Stimulated activated CD8-positive, alpha-beta memory T cell treated with anti-CD3 and anti-CD28 coated beads, Interleukin-12 subunit alpha, Interleukin-12 subunit beta, amount 100 ng/mL, for 1 hour (primary cell): ENCODE measurements around the gene RANBP3.

Source experiments
- DNase-seq: peaks from one replicate; pipeline ENCODE4 v3.0.0-alpha.2; 2020; ENCODE audit warnings: low read depth

Gene RANBP3

GRCh38 chr19:5925830-5926427, 52.0 kb downstream of the RANBP3 start:
- no peak for DNase-seq

GRCh38 chr19:5923356-5923755, 54.6 kb downstream of the RANBP3 start:
- DNase-seq, result no peak

DNA sequence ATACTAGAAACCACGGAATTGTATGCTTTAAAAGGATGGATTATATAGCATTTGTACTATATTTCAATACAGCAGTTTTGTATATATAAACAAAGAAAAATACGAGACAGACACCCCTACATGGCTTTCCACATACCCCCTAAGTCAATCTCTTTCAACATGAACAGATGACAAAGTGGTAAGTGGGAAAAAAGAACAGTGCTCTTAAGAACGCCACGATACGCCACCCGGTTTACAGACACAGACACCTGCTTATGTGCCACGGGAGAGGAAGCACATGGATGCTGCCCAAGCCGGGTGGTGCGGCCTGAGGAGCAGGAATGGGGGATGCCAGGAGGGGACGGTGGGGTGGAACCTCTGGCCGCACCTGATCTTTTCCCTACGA, 55.8 kb downstream of the RANBP3 start:
- no peak for DNase-seq

- no peak for DNase-seq
Observed at GRCh38 chr19:5921516-5922160, 56.3 kb downstream of the RANBP3 start.

- no peak for DNase-seq
Observed at GRCh38 chr19:5918463-5919079, 59.4 kb downstream of the RANBP3 start.

- no peak for DNase-seq
Observed at GRCh38 chr19:5917431-5918107, 60.4 kb downstream of the RANBP3 start.

- DNase-seq, result no peak
Observed at GRCh38 chr19:5916181-5916708, 61.7 kb downstream of the RANBP3 start.

GRCh38 chr19:5915782-5916165, 62.2 kb downstream of the RANBP3 start:
- no peak for DNase-seq

DNA sequence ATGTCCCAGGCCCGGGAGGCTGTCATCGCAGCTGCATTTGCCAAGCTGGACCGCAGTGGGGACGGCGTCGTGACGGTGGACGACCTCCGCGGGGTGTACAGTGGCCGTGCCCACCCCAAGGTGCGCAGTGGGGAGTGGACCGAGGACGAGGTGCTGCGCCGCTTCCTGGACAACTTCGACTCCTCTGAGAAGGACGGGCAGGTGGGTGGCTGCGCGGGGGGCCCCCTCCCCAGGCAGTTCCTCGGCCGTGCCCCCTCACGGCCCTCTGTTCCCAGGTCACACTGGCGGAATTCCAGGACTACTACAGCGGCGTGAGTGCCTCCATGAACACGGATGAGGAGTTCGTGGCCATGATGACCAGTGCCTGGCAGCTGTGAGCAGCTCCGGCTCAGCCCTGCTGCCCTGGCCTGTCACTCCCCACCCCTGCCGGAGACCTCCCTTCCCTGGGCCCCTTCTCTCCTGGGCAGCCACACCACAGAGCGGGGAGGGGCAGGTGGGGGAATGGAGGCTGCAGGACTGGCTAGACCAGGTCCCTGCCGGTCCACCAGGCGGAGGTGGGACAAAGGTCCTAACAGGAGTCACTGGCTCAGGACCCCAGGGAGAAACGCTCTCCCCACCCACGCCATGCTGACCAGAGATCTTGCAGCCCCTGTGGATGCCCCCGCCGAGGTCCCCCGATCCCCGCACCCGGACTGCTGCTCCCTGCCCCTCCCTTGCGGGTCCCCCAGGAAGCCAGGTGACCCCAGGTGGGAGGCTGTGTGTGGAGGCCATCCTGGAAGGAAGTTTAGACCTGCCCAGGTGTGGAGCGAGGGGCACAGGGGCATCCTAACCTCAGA, 62.8 kb downstream of the RANBP3 start:
- no peak for DNase-seq

- DNase-seq, result no peak
Observed at GRCh38 chr19:5914358-5914774, 63.6 kb downstream of the RANBP3 start.

- no peak for DNase-seq
Observed at GRCh38 chr19:5913739-5914357, 64.1 kb downstream of the RANBP3 start, which contains the start of gene CAPS. Gene CAPS (plus strand): TSS chr19:5914254. CDS start chr19:5914407, 153 bp downstream.

- no peak for DNase-seq
Observed at GRCh38 chr19:5911366-5911765, 66.6 kb downstream of the RANBP3 start.

DNA sequence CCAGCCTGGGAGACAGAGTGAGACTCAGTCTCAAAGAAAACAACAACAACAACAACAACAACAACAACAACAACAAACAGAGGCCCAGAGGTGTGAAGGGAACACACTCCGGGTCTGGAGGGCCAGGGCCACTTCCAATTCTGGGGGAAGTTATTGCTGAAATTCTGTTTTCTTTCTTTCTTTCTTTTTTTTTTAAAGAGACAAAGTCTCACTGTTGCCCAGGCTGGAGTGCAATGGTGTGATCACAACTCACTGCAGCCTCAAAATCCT, 67.4 kb downstream of the RANBP3 start:
- DNase-seq, result no peak

DNA sequence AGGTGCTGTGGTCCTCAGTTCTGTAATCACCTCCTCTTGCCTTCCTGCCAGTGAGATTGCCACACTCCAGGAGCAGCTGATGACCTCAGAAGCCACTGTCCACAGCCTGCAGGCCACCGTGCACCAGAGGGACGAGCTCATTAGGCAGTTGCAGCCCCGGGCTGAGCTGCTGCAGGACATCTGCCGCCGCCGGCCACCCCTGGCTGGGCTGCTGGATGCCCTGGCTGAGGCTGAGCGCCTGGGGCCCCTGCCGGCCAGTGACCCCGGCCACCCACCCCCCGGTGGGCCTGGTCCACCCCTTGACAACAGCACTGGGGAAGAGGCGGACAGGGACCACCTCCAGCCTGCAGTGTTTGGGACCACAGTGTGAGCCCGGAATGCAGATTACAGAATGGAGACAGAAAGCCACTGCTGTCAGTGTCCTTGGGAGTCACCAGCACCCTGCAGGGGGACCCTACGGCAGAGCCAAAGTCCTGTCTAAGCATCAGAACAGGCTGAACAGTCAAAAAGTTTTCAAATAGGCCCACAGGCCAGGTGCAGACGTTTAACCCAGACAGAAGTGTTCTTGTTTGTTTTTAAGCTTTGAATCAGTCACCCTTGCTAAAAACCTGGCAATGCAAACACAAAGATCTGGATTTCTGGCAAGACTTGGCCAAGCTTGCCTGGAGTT, 69.0 kb downstream of the RANBP3 start:
- no peak for DNase-seq

DNA sequence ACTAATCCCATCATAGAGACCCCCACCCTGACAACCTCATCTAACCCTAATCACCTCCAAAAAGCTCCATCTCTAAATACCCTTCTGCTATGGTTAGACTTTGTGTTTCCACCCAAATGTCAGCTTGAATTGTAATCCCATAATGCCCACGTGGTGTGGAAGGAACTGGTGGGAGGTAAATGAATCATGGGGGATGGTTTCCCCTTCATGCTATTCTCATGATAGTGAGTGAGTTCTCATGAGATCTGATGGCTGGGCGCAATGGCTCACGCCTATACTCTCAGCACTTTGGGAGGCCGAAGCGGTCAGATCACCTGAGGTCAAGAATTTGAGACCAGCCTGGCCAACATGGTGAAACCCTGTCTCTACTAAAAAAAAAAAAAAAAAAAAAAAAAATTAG, 70.7 kb downstream of the RANBP3 start:
- DNase-seq, result no peak

GRCh38 chr19:5905114-5905778, 72.7 kb downstream of the RANBP3 start:
- DNase-seq, result no peak

- DNase-seq, result peak; percentile 99
Observed at GRCh38 chr19:5904352-5905113, 73.4 kb downstream of the RANBP3 start, which contains the start of gene VMAC. Gene VMAC (plus strand): TSS chr19:5904872. CDS start chr19:5904891, 19 bp downstream.

DNA sequence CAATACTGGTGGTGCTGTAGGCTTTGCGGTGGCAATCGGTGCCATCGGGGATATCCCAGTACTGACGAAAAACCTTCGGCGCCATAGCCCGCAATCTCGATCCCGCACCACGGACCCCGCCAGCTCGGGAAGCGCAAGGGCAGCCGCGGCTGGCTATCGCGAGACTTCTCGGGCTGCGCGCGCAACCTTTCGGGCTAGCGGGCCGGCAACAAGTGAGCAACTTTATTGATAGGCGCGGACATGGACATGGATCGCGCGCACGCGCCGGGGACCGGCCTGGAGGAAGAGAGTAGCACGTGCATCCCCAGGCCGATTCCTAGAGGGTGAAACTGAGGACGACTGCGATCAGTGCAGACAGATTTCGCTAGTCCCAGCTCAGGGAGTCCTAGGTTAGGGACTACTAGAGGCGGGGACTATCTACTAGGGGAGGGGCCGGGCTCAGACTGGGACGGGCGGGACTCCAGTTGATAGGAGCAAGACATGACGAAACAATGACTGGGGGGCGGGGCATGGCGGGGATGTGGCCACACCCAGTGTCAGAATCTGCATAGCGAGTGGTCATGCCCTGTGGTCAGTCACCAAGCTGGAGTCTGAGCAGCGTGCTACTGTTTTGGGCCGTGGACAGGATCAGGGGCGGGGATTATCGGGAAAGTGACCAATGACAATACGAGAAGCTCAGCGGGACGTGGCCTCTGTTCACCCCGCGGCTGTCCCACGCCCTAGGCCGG, 74.2 kb downstream of the RANBP3 start, which contains the start of gene NDUFA11:
TSS of gene NDUFA11 (minus strand) at position 167 of the 728 bp plus-strand sequence. CDS start at position 85, 82 bp downstream.
- DNase-seq, result peak; percentile 96
